NB4 (cell line): Measurements from ENCODE around the gene FUT3.
"Not testable (repeated sequence)": the region's sequence is repeated elsewhere in the genome, so short reads cannot be mapped to it uniquely, and the experiment has no call there.

Experiments
- DNase-seq: peaks from one replicate; pipeline ENCODE4 v3.0.0; 2010; ENCODE audit warnings: low read depth
- H3K4me3 ChIP-seq: one replicate; pipeline ENCODE4 v1.5.1; 2011; ENCODE audit warnings: mild to moderate bottlenecking, low read depth, low read length, moderate library complexity
- MAX ChIP-seq: IDR thresholded peaks from 2 replicates; pipeline ENCODE4 v1.6.1; 2011; ENCODE audit warnings: low read depth, low read length
- MYC ChIP-seq: IDR thresholded peaks from 2 replicates; pipeline ENCODE4 v1.6.1; 2011; ENCODE audit warnings: low read depth, low read length
- POLR2A ChIP-seq: IDR thresholded peaks from 2 replicates; pipeline ENCODE4 v1.6.1; 2011; ENCODE audit warnings: mild to moderate bottlenecking; ENCODE audit not compliant: insufficient read length; ENCODE audit errors: extremely low read depth
- TF ChIP-seq, protein P1 (sequence below): IDR thresholded peaks from one replicate; pipeline ENCODE4 v1.5.1; 2012; ENCODE audit warnings: low read depth, low read length

FUT3 gene

DNA sequence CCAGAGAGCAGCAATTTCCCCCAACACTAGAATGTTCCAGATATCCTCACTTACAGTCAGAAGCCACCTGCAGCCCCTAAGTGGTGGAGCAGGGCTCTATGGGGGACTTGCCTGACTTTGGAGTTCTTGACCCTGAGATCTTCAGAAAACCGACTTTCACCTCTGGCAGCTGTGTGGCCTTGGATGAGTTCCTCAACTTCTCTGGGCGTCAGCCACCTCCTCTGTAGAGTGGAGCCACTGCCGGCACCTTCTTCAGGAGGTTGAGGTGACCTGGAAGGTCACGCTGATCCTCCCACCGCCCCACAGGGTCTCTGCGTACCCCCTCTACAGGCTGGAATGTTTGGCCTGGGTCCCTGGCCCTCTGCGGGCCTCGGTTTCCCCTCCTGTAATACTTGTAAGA, 26.2 kb upstream of the FUT3 start:
- no peak for TF ChIP-seq MYC
- TF ChIP-seq, protein P1, sequence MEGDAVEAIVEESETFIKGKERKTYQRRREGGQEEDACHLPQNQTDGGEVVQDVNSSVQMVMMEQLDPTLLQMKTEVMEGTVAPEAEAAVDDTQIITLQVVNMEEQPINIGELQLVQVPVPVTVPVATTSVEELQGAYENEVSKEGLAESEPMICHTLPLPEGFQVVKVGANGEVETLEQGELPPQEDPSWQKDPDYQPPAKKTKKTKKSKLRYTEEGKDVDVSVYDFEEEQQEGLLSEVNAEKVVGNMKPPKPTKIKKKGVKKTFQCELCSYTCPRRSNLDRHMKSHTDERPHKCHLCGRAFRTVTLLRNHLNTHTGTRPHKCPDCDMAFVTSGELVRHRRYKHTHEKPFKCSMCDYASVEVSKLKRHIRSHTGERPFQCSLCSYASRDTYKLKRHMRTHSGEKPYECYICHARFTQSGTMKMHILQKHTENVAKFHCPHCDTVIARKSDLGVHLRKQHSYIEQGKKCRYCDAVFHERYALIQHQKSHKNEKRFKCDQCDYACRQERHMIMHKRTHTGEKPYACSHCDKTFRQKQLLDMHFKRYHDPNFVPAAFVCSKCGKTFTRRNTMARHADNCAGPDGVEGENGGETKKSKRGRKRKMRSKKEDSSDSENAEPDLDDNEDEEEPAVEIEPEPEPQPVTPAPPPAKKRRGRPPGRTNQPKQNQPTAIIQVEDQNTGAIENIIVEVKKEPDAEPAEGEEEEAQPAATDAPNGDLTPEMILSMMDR, result no peak
- no peak for TF ChIP-seq MAX
- no peak for TF ChIP-seq POLR2A

DNA sequence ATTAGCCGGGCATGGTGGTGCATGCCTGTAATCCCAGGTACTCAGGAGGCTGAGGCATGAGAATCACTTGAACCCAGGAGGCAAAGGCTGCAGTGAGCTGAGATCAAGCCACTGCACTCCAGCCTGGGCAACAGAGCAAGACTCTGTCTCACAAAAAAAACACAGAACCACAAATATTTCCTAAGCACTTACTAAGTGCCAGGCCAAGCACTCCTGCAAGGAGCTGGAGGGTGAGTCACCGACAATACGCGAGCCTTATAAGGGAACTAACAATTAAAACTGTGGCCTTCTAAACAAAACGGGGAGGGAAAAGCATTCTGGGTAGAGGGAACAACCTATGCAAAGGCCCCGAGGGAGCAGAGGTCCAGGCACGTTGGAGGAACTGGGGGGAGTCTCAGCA, 23.2 kb upstream of the FUT3 start:
- H3K4me3 ChIP-seq, result not testable (repeated sequence)
- peak; percentile 68 for DNase-seq

More for the DNA sequence above, 26.2 kb upstream of the FUT3 start:
- no peak for DNase-seq
- no peak overlapping the region for H3K4me3 ChIP-seq

DNA sequence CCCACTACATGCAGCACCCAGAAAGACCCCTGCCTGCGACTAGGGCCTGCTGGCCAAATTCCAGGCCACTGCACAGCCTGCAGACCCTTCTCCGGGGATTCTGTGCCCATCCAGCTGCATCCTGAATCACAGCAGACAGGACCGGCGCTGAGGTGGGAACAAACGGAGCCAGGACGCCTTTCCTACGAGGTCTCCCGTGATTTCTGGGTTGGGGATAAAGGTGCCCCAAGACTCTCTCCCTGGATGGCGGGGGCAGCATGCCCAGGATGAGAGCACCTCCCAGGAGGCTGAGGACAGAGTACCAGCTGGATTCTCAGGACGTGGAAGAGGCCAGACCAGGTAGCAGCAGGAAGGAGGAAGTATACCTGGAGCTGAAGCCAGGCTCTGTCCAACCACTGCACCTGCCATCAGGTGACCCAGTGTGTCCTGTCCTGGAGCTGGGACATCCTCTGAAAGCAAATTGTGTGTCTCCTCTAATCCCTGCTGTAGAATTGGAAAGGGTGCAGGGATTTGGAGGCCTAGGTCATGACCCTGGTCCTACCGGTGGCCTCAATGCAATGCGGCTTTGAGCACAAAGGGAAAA, 22.5 kb upstream of the FUT3 start:
- DNase-seq, result no peak
- no peak overlapping the region for H3K4me3 ChIP-seq
- TF ChIP-seq MAX (no peak), POLR2A (no peak), MYC (no peak)
- TF ChIP-seq, protein P1, result no peak

DNA sequence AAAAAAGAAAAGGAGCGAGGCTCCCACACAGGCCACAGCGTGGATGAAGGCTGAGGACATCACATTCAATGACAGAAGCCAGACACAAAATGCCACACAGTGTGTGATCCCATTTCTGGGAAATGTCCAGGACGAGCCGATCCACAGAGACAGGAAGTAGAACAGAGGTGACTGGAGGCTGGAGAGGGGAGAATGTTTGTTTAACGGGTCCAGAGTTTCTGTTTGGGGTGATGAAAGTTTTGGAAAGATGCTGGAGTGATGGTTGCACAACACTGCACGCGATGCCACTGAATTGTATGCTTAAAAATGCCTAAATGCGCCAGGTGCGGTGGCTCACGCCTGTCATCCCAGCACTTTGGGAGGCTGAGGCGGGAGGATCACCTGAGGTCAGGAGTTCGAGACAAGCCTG, 19.7 kb upstream of the FUT3 start:
- no peak for DNase-seq
- no peak overlapping the region for H3K4me3 ChIP-seq
- no peak for TF ChIP-seq MAX
- TF ChIP-seq, protein P1, result no peak

DNA sequence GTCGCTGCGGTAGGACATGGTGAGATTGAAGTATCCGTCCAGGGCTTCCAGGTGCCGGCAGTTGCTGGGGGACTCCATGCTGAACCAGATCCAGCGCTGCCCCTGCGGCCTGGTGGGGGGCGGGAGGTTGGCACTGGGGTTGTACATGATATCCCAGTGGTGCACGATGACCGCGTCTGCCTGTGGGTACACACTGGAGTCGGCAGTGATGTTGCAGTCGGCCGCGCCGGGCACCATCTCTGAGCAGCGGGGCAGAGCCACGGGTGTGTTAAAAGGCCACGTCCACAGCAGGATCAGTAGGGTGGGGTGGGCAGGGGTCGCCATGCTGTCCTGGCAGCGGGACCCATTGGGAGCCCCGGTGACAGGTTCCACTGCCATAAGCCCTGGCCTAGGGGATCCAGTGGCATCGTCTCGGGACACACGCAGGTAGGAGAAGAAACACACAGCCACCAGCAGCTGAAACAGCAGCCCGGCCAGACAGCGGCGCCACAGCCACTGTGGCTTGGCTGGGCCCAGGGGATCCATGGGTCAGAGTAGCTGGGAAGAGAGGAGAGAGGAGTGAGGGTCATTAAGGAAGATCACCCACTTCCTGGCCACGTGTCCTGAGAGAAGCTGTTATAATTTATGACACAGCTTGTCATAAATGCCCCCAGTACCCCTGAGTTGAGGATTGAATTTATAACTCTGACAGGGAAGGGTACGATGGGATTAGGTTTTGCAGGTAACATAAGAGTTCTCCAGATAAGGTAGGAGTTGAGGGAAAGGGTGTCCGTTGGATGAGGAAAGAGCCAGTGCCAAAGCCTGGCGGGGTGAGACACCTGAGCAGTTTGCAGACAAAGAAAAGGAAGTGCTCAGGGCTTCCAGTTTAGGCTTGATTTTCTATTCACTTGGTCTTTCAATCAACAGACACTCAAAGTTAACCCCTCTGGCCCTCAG, 16.2 kb upstream of the FUT3 start:
- TF ChIP-seq, protein P1, result no peak
- TF ChIP-seq POLR2A (no peak), MYC (no peak), MAX (no peak)
- no peak for DNase-seq
- H3K4me3 ChIP-seq, result no peak overlapping the region

GRCh38 chr19:5865772-5866171, 14.5 kb upstream of the FUT3 start:
- TF ChIP-seq MAX, result no peak
- TF ChIP-seq POLR2A, result no peak
- TF ChIP-seq, protein P1, result no peak
- TF ChIP-seq MYC, result no peak
- DNase-seq, result no peak
- no peak overlapping the region for H3K4me3 ChIP-seq
